Gastroesophageal sphincter (tissue), 3 donors: ENCODE results near the gene MYL3.

ENCODE experiments used
- EP300 ChIP-seq: sonication (generic); formaldehyde crosslinking; IDR thresholded peaks from one replicate; pipeline ENCODE4 v1.6.1; 2017; ENCODE audit warnings: antibody characterized with exemption, mild to moderate bottlenecking
- POLR2A ChIP-seq, 2 donors: fragments of 450-650 bp; IDR thresholded peaks; one replicate each; pipeline ENCODE4 v1.6.1; 2017; ENCODE audit warnings: antibody characterized with exemption in 2 of 2, mild to moderate bottlenecking in 2 of 2, moderate library complexity in 1 of 2
- POLR2AphosphoS5 ChIP-seq: sonication (generic); formaldehyde crosslinking; IDR thresholded peaks from one replicate; pipeline ENCODE4 v1.6.1; 2017; ENCODE audit warnings: antibody characterized with exemption
- TF ChIP-seq, protein P1 (sequence below), 4 experiments: fragments of 200-600 bp in 2 of 4; fragments of 450-650 bp in 2 of 4; sonication (generic) in 1 of 4; IDR thresholded peaks; one replicate each; pipeline ENCODE4 v1.5.1; 2017 to 2019; ENCODE audit warnings: antibody characterized with exemption in 4 of 4, mild to moderate bottlenecking in 2 of 4, moderate library complexity in 2 of 4

DNA sequence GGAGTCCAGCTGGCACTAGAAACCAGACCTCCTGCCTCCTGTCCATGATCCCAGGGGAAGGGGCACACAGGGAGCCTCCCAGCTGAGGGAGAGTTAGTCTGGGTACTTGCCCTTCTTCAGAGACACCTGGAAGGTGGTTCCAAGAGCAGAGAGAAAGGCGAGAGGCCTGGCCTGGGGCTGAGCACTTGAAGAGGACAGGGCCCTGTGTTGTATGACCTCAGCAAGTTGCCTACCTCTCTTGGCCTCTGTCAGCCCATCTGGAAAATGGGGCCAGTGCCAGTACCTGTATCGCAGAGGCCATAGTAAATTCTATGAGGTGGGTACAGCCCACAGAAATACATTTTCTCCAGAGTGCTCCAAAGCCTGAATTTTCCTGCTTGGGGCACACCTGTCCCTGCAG, 33.8 kb upstream of the MYL3 start:
- TF ChIP-seq, protein P1, sequence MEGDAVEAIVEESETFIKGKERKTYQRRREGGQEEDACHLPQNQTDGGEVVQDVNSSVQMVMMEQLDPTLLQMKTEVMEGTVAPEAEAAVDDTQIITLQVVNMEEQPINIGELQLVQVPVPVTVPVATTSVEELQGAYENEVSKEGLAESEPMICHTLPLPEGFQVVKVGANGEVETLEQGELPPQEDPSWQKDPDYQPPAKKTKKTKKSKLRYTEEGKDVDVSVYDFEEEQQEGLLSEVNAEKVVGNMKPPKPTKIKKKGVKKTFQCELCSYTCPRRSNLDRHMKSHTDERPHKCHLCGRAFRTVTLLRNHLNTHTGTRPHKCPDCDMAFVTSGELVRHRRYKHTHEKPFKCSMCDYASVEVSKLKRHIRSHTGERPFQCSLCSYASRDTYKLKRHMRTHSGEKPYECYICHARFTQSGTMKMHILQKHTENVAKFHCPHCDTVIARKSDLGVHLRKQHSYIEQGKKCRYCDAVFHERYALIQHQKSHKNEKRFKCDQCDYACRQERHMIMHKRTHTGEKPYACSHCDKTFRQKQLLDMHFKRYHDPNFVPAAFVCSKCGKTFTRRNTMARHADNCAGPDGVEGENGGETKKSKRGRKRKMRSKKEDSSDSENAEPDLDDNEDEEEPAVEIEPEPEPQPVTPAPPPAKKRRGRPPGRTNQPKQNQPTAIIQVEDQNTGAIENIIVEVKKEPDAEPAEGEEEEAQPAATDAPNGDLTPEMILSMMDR (IDR thresholded peaks at IDR 0.05), result no peak
- no peak for TF ChIP-seq POLR2A (IDR thresholded peaks at IDR 0.05)
- no peak for TF ChIP-seq POLR2AphosphoS5
- no peak for TF ChIP-seq EP300
